Endothelial cell of umbilical vein (primary cell): ENCODE measurements around the gene TEC. TPM values are rescaled to one million over a fixed set of nuclear protein-coding genes. Genes with fewer than 3 reads are reported as not detected.

Experiments
- BruUV-seq: library from RNA; stranded (reverse); fragments of 400-500 nt; replicated peaks from 2 replicates; lab custom pipeline; 2021; lab: Mats Ljungman, UMichigan
- CTCF ChIA-PET: fragments of 300-600, 350-600 bp; sonication (Branson Sonifier 250); formaldehyde crosslinking; loops from one replicate; lab custom pipeline; 2021; ENCODE audit warnings: antibody characterized with exemption, inconsistent platforms; lab: Charles Lee
- POLR2A ChIA-PET: fragments of 300-600, 350-600 bp; sonication (Branson Sonifier 250); formaldehyde crosslinking; loops from one replicate; lab custom pipeline; 2021; ENCODE audit warnings: antibody characterized with exemption, inconsistent platforms; lab: Charles Lee
- DNase-seq: peaks from one replicate; pipeline ENCODE4 v3.0.0-alpha.2; 2011; ENCODE audit warnings: low read depth, low spot score
- FAIRE-seq: peaks from 2 replicates; lab custom pipeline; 2011; peaks lifted over from hg19 to GRCh38; lab: Jason Lieb, UNC
- H2AFZ ChIP-seq: 2 replicates; pipeline ENCODE4 v1.6.0; 2012; ENCODE audit warnings: low read depth, low read length, control low read depth, inconsistent platforms
- H3K27ac ChIP-seq: 2 replicates; pipeline ENCODE4 v1.5.1; 2011; ENCODE audit warnings: low read depth, mild to moderate bottlenecking, control low read depth, low read length, moderate library complexity; ENCODE audit not compliant: insufficient read depth
- H3K27me3 ChIP-seq, 2 experiments: 2 replicates each; pipeline versions ENCODE4 v1.6.0 to v1.6.1; 2011; ENCODE audit warnings: low read length in 2 of 2, mixed read lengths in 1 of 2; ENCODE audit not compliant: control insufficient read depth in 2 of 2, insufficient read depth in 2 of 2
- H3K36me3 ChIP-seq, 2 experiments: 2 replicates in 1 of 2; 3 replicates in 1 of 2; pipeline ENCODE4 v1.5.1; 2011; ENCODE audit warnings: low read length in 2 of 2, mild to moderate bottlenecking in 1 of 2, moderate library complexity in 1 of 2; ENCODE audit not compliant: control insufficient read depth in 2 of 2, insufficient read depth in 2 of 2; ENCODE audit errors: extremely low read depth in 1 of 2
- H3K4me1 ChIP-seq: 3 replicates; pipeline ENCODE4 v1.5.1; 2011; ENCODE audit warnings: mild to moderate bottlenecking, low read length; ENCODE audit not compliant: control insufficient read depth, insufficient read depth; ENCODE audit errors: extremely low read depth
- H3K4me2 ChIP-seq: 2 replicates; pipeline ENCODE4 v1.6.1; 2011; ENCODE audit warnings: low read length, control low read depth, mixed read lengths; ENCODE audit not compliant: insufficient read depth
- H3K4me3 ChIP-seq, 3 experiments: fragments of 200-600 bp in 1 of 3; sonication (generic), shearing (Covaris generic) in 1 of 3; replicated peaks in 1 of 3; 2 replicates each; pipeline ENCODE4 v1.5.1; 2011 to 2016; ENCODE audit warnings: control low read depth in 3 of 3, low read length in 3 of 3, mild to moderate bottlenecking in 2 of 3, inconsistent platforms in 1 of 3, low read depth in 1 of 3, moderate library complexity in 1 of 3; ENCODE audit not compliant: insufficient read depth in 1 of 3
- H3K79me2 ChIP-seq: 2 replicates; pipeline ENCODE4 v1.6.0; 2012; ENCODE audit warnings: low read length, inconsistent platforms; ENCODE audit not compliant: control insufficient read depth, insufficient read depth
- H3K9ac ChIP-seq: replicated peaks from 2 replicates; pipeline ENCODE3; 2011; ENCODE audit warnings: low read length, control low read depth; ENCODE audit not compliant: insufficient read depth; ENCODE audit errors: extremely low read depth
- H3K9me1 ChIP-seq: replicated peaks from 3 replicates; pipeline ENCODE4 v1.6.0; 2011; ENCODE audit warnings: mild to moderate bottlenecking, low read length; ENCODE audit not compliant: control insufficient read depth, insufficient read depth; ENCODE audit errors: extremely low read depth
- H3K9me3 ChIP-seq: replicated peaks from 2 replicates; pipeline ENCODE4 v1.5.1; 2012; ENCODE audit warnings: low read length, inconsistent platforms; ENCODE audit not compliant: control insufficient read depth, insufficient read depth
- H4K20me1 ChIP-seq: replicated peaks from 2 replicates; pipeline ENCODE3; 2011; ENCODE audit warnings: mild to moderate bottlenecking, low read length; ENCODE audit not compliant: control insufficient read depth, insufficient read depth; ENCODE audit errors: extremely low read depth
- GATA2 ChIP-seq: IDR thresholded peaks from 2 replicates; pipeline ENCODE4 v1.7.0; 2011; ENCODE audit warnings: low read depth, mild to moderate bottlenecking, moderate library complexity, mixed read lengths, low read length; ENCODE audit not compliant: insufficient read length, insufficient read depth
- MYC ChIP-seq: IDR thresholded peaks from one replicate; pipeline ENCODE4 v1.6.1; 2011; ENCODE audit warnings: mild to moderate bottlenecking, low read depth, low read length
- POLR2A ChIP-seq: IDR thresholded peaks from 2 replicates; pipeline ENCODE4 v1.6.1; 2012; ENCODE audit warnings: low read depth, mild to moderate bottlenecking, control low read depth, low read length
- POLR2AphosphoS5 ChIP-seq: IDR thresholded peaks from 2 replicates; pipeline ENCODE4 v1.6.1; 2012; ENCODE audit warnings: low read depth, mild to moderate bottlenecking, control low read depth, low read length, moderate library complexity; ENCODE audit not compliant: insufficient read depth
- dilution Hi-C: fragments of 300-500 bp; cut with MboI; formaldehyde crosslinking; loops from one replicate; pipeline ENCODE4 v1.15.0; 2019; ENCODE audit warnings: low sequenced_read_pairs; ENCODE audit not compliant: extremely low pct_ligation_motif_present
- intact Hi-C: fragments of 100-400 bp; cut with micrococcal nuclease; formaldehyde crosslinking; loops from one replicate; pipeline ENCODE4 v1.10.0; 2022
- polyA plus RNA-seq, 4 experiments: library from polyadenylated mRNA; depleted of rRNA in 3 of 4; stranded (reverse) in 3 of 4; unstranded in 1 of 4; fragments of >200 nt; gene quantifications; 2 replicates each; pipeline versions ENCODE4 v1.2.1 to v1.2.3, GENCODE V29; 2011 to 2012; ENCODE audit warnings: missing spikeins in 1 of 4
- total RNA-seq: library from RNA; stranded (reverse); gene quantifications from 2 replicates; pipeline ENCODE4 v1.2.3, GENCODE V29; 2021
- TF ChIP-seq, protein P1 (sequence below), 2 donors: IDR thresholded peaks; 1 replicate in 1 of 2; 2 replicates in 1 of 2; pipeline ENCODE4 v1.5.1; 2011; ENCODE audit warnings: low read length in 2 of 2, mild to moderate bottlenecking in 2 of 2, moderate library complexity in 2 of 2, control low read depth in 1 of 2, inconsistent platforms in 1 of 2, low read depth in 1 of 2; ENCODE audit not compliant: insufficient read depth in 1 of 2; ENCODE audit errors: extremely low read depth in 1 of 2
- TF ChIP-seq, protein P2 (sequence below): IDR thresholded peaks from 2 replicates; pipeline ENCODE4 v1.6.1; 2011; ENCODE audit not compliant: insufficient read depth, insufficient read length

The TEC gene
- total and polyA plus RNA-seq, 2 donors (not counting 3 experiments of a cell fraction or from before 2014, with no cell fraction given): 0.08 to 0.86 TPM

DNA sequence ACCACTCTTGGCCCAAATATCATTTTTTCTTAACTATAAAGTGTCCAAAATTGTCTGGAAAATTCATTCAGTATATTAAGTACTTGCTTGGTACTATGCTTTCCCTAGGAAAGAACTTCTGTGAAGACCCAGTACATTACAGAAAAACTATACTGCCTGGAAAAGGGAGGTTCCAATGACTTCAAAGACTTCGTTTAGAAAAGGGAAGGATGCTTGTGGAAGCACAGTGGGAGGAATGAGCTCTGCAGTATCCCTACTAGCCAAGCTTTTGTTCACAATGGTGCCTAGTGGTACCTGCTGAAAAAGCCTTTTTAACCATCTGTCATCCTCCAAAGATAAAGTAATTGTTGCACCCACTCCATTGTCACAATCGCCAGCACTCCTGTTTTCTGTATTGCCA is 7.2 kb downstream of the TEC start:
- POLR2A ChIA-PET: no interaction called here
- no peaks in the 10 kb centered on the region for H4K20me1 ChIP-seq
- no peaks in the 10 kb centered on the region for H3K79me2 ChIP-seq
- DNase-seq: no peak
- no peak overlapping the region for H3K9ac ChIP-seq
- no peak for FAIRE-seq
- no peak overlapping the region for H2AFZ ChIP-seq
- no peak overlapping the region for H3K27ac ChIP-seq
- no peaks in the 10 kb centered on the region for H3K9me1 ChIP-seq
- dilution Hi-C loops: no loop called here
- TF ChIP-seq POLR2A: no peak
- TF ChIP-seq MYC: no peak
- TF ChIP-seq, protein P1, sequence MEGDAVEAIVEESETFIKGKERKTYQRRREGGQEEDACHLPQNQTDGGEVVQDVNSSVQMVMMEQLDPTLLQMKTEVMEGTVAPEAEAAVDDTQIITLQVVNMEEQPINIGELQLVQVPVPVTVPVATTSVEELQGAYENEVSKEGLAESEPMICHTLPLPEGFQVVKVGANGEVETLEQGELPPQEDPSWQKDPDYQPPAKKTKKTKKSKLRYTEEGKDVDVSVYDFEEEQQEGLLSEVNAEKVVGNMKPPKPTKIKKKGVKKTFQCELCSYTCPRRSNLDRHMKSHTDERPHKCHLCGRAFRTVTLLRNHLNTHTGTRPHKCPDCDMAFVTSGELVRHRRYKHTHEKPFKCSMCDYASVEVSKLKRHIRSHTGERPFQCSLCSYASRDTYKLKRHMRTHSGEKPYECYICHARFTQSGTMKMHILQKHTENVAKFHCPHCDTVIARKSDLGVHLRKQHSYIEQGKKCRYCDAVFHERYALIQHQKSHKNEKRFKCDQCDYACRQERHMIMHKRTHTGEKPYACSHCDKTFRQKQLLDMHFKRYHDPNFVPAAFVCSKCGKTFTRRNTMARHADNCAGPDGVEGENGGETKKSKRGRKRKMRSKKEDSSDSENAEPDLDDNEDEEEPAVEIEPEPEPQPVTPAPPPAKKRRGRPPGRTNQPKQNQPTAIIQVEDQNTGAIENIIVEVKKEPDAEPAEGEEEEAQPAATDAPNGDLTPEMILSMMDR (IDR thresholded peaks at IDR 0.05; ENCODE audit: extremely low read depth in 1 of 2, insufficient read depth in 1 of 2, low read depth in 1 of 2, low read length in 2 of 2): no peak
- TF ChIP-seq, protein P2, sequence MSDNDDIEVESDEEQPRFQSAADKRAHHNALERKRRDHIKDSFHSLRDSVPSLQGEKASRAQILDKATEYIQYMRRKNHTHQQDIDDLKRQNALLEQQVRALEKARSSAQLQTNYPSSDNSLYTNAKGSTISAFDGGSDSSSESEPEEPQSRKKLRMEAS: no peak
- TF ChIP-seq GATA2: no peak
- no peak for TF ChIP-seq POLR2AphosphoS5
- CTCF ChIA-PET: interaction anchor here (1.2 kb wide), 1 partner anchor 28 kb away, joined by 5 read pairs; no protein-coding TSS in a partner anchor
- no TSS peak for BruUV-seq
- no peaks in the 10 kb centered on the region for H3K4me1 ChIP-seq
- intact Hi-C loops: no loop called here
- no peak overlapping the region for H3K4me2 ChIP-seq
- no peaks in the 10 kb centered on the region for H3K9me3 ChIP-seq
- no peaks in the 10 kb centered on the region for H3K36me3 ChIP-seq
- no peak overlapping the region for H3K4me3 ChIP-seq
- peaks cover 0 to 3% of the 10 kb centered on the region in 2 experiments for H3K27me3 ChIP-seq
